GM18909 (cell line): ENCODE measurements around the gene SPARCL1.
"Not testable (repeated sequence)": the region's sequence is repeated elsewhere in the genome, so short reads cannot be mapped to it uniquely, and the experiment has no call there.

Experiments used
- ATAC-seq: cut with Tn5 transposase; IDR thresholded peaks from one replicate; pipeline ENCODE4 v1.9.1; 2021; ENCODE audit warnings: mild to moderate bottlenecking; ENCODE audit not compliant: unreplicated experiment, poor library complexity

The SPARCL1 gene

GRCh38 chr4:87529187-87529586 lies at the start of gene SPARCL1:
SPARCL1 (minus strand) TSS chr4:87529376; CDS start chr4:87499574, 29,802 bp downstream.
- no peak for ATAC-seq

- no peak for ATAC-seq
Measured at GRCh38 chr4:87575983-87576382, 46.8 kb upstream of the SPARCL1 start.

DNA sequence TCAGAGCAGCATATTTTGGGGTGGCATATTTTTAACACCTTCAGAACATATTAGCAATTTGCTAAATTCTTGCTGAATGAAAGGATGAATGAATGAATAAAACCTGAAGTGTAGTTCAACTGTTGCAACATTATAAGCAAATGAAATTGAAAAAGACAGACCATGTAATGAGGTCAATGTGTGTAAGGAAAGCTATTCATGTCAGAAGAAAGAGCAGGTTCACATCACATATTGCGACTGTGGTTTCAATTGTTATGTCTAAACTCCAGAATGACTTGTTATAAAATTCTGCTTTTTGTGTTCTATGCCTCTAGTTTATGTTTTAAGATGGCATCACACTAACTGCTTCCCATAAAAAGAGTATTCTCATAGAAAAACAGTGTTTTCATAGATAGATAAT lies 46.2 kb upstream of the SPARCL1 start:
- ATAC-seq, result no peak

GRCh38 chr4:87574996-87575395 lies 45.8 kb upstream of the SPARCL1 start:
- no peak for ATAC-seq

DNA sequence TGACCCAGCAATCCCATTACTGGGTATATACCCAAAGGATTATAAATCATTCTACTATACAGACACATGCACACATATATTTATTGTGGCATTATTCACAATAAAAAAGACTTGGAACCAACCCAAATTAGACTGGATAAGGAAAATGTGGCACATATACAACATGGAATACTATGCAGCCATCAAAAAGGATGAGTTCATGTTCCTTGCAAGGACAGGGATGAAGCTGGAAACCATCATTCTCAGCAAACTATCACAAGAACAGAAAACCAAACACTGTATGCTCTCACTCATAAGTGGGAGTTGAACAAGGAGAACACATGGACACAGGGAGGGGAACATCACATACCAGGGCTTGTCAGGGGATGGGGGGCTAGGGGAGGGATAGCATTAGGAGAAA lies 45.2 kb upstream of the SPARCL1 start:
- ATAC-seq, result not testable (repeated sequence)

- no peak for ATAC-seq
Measured at GRCh38 chr4:87570290-87570805, 41.2 kb upstream of the SPARCL1 start.

DNA sequence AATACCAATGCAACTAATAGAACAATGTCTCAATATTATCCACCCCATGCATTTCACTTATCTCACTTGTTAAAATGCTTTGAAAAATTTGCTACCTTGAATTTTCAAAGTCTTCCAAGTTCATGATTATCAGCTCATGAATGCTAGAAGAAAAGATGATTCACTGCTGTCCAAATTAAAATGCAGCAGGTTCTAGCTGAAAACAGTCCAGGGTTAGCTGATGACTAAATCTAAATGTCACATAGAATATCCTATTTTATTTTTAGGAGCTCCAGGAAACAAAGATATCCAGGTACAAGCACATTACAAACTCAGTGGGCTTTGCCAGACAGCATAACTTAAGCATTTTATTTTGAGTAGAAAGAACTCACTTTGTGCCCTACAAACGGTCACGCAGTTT lies 38.0 kb upstream of the SPARCL1 start:
- no peak for ATAC-seq

GRCh38 chr4:87566276-87566675 lies 37.1 kb upstream of the SPARCL1 start:
- no peak for ATAC-seq

- no peak for ATAC-seq
Measured at GRCh38 chr4:87565746-87566145, 36.6 kb upstream of the SPARCL1 start.

DNA sequence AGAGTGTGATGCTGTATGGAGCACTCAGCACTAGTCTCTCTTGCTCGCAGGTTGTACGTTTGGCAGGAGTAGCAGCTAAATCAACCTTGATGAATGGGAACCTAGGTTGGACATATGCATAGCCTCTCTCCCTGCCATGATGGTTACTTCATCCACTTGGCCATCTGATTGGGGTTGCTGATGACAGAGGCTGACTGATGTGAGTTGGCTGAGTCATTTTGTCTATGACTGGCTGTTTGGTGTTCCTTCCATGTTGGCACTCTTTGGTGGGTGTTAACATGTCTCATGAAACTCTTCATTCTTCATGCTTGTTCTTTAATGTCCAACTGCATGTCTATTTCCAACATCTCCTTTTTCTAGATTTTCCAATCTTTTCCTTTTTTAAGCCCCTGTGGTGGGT lies 31.6 kb upstream of the SPARCL1 start:
- no peak for ATAC-seq

- ATAC-seq, result peak; percentile 100
Measured at GRCh38 chr4:87559090-87559837, 30.1 kb upstream of the SPARCL1 start.

GRCh38 chr4:87557348-87557747 lies 28.2 kb upstream of the SPARCL1 start:
- ATAC-seq, result no peak

DNA sequence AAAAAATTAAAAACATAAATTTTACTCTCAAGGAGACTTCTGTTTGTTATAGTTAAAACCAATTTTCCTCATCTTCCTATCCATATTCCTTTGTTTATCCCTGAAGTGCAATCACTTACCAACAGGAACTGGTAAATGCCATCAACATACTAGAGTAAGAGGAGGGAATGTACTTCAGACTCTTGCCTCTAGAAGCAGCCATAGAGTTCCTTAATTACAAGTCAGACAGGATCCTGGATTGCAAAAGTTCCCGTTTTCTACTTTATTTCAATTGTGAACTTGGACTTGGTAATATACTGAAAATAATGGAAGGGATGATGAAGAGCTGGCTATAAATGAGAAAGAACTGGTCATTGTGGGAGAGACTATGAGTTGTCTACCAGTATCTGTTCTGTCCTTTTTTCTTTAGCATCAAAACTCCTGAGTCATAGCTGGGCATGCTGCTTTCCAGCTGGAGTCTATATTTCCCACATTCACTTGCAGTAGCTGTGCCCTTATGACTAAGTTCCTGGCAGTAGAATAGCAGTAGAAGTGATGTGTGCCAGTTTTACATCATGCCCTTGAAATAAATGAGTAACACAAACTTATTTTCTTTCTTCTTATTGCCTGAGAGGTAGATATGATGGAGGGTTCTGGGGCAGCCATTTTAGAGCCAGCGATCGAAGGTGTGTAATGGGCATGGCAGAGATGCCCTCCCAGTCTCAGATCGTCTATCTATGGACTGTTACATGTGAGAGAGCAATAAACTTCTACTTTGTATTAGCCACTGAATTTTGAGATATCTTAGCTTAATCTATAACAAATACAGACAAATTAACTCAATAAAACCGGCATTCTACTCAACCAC lies 26.8 kb upstream of the SPARCL1 start:
- no peak for ATAC-seq

DNA sequence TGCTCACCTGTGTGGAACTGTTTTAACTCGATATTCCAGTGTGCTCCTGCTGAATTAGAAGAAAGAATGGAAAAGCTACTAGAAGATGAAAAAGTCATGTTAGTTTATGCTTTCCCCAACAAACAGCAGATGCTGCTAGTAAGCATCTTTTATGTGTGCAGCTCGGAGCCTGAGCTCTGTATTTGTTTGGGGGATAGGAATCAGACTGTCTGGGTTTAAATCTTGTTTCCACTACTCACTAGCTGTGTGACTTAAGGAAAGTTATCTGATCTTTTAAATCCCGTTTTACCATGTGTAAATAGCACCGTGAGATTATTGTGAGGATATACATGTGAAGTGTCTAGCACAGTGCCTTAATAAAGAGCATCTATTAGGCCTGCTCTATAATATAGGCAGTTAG lies 24.0 kb upstream of the SPARCL1 start:
- ATAC-seq, result no peak

DNA sequence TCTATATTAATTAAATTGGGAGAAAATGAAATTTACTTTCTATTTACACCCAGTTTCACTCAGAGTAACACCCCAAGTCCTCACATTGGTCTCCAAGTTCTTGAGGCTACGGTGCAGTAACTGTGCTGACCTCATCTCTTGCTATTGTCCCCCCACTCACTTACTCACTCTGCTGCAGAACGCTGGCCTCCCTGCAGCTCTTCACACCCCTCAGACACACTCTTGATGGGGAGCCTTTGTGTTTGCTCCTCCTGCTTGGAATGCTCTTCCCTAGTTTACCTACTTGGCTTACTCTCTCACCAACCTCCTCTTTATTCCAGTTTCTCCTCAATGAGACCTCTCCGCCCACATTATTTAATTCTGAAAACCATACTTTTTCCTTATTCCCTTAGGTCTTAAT lies 22.2 kb upstream of the SPARCL1 start:
- ATAC-seq, result no peak

GRCh38 chr4:87547016-87547708 lies 18.0 kb upstream of the SPARCL1 start:
- no peak for ATAC-seq

DNA sequence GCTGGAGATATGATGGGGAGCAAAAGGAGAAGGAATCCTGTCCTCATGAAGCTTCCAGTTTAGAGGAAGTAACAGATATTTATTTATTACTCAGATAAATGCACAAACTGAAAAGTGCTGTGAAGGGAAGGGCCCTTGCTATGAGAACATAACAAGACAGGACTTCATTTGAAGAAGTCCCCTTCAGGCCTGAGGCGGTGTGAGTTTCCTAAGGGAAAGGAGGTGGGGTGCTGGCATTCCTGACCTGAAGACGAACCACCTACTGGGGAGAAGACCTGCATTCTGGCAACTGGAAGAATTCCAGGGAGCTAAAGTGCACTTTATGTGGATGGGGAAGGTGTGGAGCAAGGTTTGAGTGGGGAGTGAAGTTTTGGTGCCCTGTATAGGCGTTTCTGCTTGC lies 15.9 kb upstream of the SPARCL1 start:
- ATAC-seq, result no peak

DNA sequence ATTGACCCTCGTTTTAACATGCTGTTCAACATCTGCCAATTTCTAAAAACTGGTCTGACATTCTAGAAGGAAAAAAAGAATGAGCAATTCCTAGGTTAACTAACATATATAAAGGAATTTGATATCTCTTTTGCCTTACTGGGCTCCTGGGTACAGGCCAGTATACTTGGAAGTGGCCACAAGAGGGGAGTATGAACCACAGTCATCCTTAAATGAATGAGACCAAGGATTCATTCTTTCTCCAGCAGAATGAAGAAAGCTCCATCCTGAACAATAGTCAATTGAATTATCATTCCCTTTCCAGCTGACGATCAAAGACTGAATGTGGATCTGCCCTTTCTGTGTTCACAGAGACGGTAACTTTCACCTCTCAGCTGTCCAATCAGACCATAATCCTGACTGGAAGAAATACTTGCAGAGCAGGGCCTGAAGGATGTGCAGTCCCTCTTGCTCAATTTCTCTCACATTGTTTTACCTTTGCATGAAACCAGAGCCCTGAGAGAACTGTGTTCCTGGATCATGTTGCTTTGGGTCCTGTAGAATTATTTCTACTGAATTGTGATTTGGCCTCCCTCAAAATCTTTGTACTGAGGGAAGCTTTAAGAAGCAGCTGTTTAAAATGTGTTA lies 14.8 kb upstream of the SPARCL1 start:
- ATAC-seq, result no peak

DNA sequence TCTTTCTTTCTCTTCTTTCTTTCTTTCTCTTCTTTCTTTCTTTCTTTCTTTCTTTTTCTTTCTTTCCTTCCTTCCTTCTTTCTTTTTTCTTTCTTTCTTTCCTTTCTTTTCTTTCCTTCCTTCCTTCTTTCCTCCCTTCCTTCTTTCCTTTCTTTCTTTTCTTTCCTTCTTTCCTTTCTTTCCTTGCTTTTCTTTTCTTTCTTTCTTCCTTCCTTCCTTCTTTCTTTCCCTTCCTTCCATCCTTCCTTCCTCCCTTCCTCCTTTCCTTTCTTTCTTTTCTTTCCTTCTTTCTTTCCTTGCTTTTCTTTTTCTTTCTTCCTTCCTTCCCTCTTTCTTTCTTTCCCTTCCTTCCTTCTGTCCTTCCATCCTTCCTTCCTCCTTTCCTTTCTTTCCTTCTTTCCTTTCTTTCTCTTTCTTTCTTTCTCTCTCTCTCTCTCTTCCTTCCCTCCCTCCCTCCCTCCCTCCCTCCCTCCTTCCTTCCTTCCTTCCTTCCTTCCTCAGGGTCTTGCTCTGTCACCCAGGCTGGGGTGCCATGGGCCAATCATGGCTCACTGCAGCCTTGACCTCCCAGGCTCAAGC lies 13.6 kb upstream of the SPARCL1 start:
- no peak for ATAC-seq
